Natural killer cell (primary cell): Measurements from ENCODE around the gene RFNG. TPM values are rescaled to one million over a fixed set of nuclear protein-coding genes. Genes with fewer than 3 reads are reported as not detected.

Experiments used
- ATAC-seq, 3 donors: fragments of 150-1000 bp in 2 of 3; fragments of 200-7000 bp in 1 of 3; cut with Tn5 transposase; 1 replicate in 1 of 3; 2 replicates in 2 of 3; pipeline ENCODE4 v1.10.0; 2021; ENCODE audit warnings: mild to moderate bottlenecking in 2 of 3, moderate library complexity in 2 of 3
- DNase-seq, 2 donors: peaks; one replicate each; pipeline versions ENCODE4 v3.0.0 to v3.0.0-alpha.2; 2013 to 2021; ENCODE audit warnings: mixed read lengths in 1 of 2
- H3K27ac ChIP-seq: one replicate; pipeline ENCODE4 v1.5.1; 2013; ENCODE audit warnings: mild to moderate bottlenecking, low read length
- H3K27me3 ChIP-seq: one replicate; pipeline ENCODE4 v1.6.1; 2013; ENCODE audit warnings: low read length; ENCODE audit not compliant: control insufficient read depth, insufficient read depth
- H3K36me3 ChIP-seq: one replicate; pipeline ENCODE4 v1.6.1; 2013; ENCODE audit warnings: low read length; ENCODE audit not compliant: control insufficient read depth, insufficient read depth
- H3K4me1 ChIP-seq: one replicate; pipeline ENCODE4 v1.6.1; 2013; ENCODE audit warnings: low read length; ENCODE audit not compliant: control insufficient read depth, insufficient read depth
- H3K4me3 ChIP-seq: one replicate; pipeline ENCODE4 v1.5.1; 2013; ENCODE audit warnings: low read length
- H3K9me3 ChIP-seq: one replicate; pipeline ENCODE4 v1.6.1; 2013; ENCODE audit warnings: low read length; ENCODE audit not compliant: control insufficient read depth, insufficient read depth
- H3K27ac Mint-ChIP-seq, 2 donors: one replicate each; pipeline ENCODE4 v1.8.0; 2022; ENCODE audit warnings: mild to moderate bottlenecking in 2 of 2, mixed read lengths in 2 of 2, moderate library complexity in 1 of 2
- H3K27me3 Mint-ChIP-seq, 2 donors: one replicate each; pipeline ENCODE4 v1.8.0; 2022; ENCODE audit warnings: low read depth in 2 of 2, mixed read lengths in 2 of 2
- H3K36me3 Mint-ChIP-seq: one replicate; pipeline ENCODE4 v1.8.0; 2022; ENCODE audit warnings: mixed read lengths
- H3K4me1 Mint-ChIP-seq, 2 donors: one replicate each; pipeline ENCODE4 v1.8.0; 2022; ENCODE audit warnings: mixed read lengths in 2 of 2
- H3K4me3 Mint-ChIP-seq: one replicate; pipeline ENCODE4 v1.8.0; 2022; ENCODE audit warnings: mild to moderate bottlenecking, moderate library complexity, mixed read lengths
- H3K9me3 Mint-ChIP-seq, 2 donors: one replicate each; pipeline ENCODE4 v1.8.0; 2022; ENCODE audit warnings: mixed read lengths in 2 of 2
- WGBS: methylation state at CpG from one replicate; pipeline ENCODE4 v1.1.7; 2013; ENCODE audit warnings: missing lambda C conversion rate; ENCODE audit not compliant: insufficient coverage; 5-methylcytosine and 5-hydroxymethylcytosine counted together
- intact Hi-C: fragments of 100-400 bp; cut with micrococcal nuclease; formaldehyde crosslinking; loops from one replicate; pipeline ENCODE4 v1.14.2; 2022
- total RNA-seq, 4 donors: library from RNA; stranded (reverse); fragments of 120-200 nt in 1 of 4; gene quantifications; one replicate each; pipeline versions ENCODE4 v1.2.3 to v1.2.4, GENCODE V29; 2013 to 2022
- TF ChIP-seq, protein P1 (sequence below): fragments of 200-600 bp; IDR thresholded peaks from one replicate; pipeline ENCODE4 v1.8.0; 2022; ENCODE audit warnings: antibody characterized with exemption

The RFNG gene
- total RNA-seq, 3 donors from 2014 or later (not counting 1 experiment from before 2014, with no cell fraction given) = 22.7 to 26.7 (median 23.2) TPM

DNA sequence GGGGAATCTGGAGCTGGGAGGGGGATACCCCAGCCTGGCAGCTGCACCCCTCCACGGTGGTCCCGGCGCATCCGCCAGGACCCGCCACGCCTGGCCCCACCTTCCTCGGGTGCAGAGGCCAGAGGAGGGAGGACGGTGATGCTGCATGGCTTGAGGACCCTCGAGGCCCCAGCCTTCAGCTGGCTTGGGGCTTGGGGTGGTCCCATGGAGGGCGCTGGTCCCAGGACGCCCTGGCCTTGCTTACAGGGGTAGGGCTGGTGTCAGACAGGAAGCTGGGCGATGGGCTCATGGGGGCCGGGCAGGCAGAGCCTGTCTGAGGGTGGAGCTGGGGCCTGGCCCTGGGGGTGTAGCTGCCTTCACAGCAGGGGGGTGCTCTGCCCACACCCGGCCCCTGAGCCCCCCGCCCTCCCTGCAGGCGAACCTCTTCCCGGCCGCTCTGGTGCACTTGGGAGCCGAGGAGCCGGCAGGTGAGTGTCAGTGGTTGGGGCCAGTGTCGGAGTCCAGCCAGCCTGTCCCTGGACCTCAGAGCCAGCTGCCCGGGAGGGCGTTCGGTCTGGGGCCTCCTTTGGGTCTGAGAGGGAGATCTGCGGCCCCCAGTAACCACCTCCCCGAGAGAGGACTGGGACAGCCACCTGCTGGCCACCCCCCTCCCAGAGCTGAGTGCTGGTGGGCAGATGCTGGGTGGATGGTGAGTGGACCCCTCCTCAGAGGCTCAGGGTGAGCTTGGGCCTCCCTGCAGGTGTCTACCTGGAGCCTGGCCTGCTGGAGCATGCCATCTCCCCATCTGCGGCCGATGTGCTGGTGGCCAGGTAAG lies 35.3 kb downstream of the RFNG start:
- no peak for ATAC-seq
- TF ChIP-seq, protein P1, sequence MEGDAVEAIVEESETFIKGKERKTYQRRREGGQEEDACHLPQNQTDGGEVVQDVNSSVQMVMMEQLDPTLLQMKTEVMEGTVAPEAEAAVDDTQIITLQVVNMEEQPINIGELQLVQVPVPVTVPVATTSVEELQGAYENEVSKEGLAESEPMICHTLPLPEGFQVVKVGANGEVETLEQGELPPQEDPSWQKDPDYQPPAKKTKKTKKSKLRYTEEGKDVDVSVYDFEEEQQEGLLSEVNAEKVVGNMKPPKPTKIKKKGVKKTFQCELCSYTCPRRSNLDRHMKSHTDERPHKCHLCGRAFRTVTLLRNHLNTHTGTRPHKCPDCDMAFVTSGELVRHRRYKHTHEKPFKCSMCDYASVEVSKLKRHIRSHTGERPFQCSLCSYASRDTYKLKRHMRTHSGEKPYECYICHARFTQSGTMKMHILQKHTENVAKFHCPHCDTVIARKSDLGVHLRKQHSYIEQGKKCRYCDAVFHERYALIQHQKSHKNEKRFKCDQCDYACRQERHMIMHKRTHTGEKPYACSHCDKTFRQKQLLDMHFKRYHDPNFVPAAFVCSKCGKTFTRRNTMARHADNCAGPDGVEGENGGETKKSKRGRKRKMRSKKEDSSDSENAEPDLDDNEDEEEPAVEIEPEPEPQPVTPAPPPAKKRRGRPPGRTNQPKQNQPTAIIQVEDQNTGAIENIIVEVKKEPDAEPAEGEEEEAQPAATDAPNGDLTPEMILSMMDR = no peak

DNA sequence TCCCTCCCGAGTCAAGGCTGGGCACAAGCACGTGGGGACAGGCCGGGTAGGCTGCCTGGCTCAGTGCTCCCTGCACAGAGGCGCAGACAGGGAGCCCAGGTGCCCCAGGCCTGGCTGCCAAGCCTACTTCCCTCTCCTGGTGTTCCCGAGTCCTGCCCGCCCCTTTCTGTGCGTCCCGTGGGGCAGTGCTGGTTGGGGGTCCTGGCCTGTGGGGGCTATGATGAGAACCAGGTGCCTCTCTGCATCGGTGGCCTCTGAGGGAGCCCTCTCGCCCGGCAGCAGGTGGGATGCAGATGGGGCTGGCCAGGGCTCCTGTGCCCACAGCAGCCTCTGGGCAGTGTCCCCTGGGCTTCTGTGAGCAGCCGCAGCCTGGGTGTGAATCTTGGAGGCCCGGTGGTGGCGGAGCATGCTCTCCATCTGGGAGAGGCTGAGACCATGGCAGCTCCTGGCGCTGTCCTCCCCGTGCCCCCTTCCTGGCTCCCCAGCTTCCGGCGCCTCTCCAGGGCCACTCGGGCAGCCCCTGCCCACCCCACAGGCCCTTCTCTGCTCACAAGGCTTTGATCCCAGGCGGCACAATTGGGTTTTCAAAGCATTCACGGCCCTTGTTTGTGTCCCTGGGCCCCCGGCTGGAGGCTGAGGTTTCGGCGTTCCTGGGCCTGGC lies 36.2 kb downstream of the RFNG start:
- H3K4me3 ChIP-seq = no peak overlapping the region
- H3K27ac ChIP-seq = no peak overlapping the region
- TF ChIP-seq, protein P1 = no peak
- Mint-ChIP-seq H3K27ac (no peak overlapping the region), H3K4me1 (peaks cover 0 to 4% of the 10 kb centered on the region in 2 donors), H3K27me3 (no peaks in the 10 kb centered on the region), H3K4me3 (no peak overlapping the region), H3K36me3 (no peaks in the 10 kb centered on the region), H3K9me3 (no peaks in the 10 kb centered on the region)
- 94% methylated on average over 24 of the region's 24 CpGs for WGBS
- intact Hi-C loops = no loop called here
- no peaks in the 10 kb centered on the region for H3K27me3 ChIP-seq
- H3K4me1 ChIP-seq = no peaks in the 10 kb centered on the region
- ATAC-seq = no peak
- no peaks in the 10 kb centered on the region for H3K36me3 ChIP-seq
- H3K9me3 ChIP-seq = no peaks in the 10 kb centered on the region
- no peak for DNase-seq

More for the DNA sequence above, 35.3 kb downstream of the RFNG start:
- Mint-ChIP-seq H3K27me3 (no peaks in the 10 kb centered on the region), H3K9me3 (no peaks in the 10 kb centered on the region), H3K4me3 (no peak overlapping the region), H3K4me1 (peaks cover 0 to 9% of the 10 kb centered on the region in 2 donors), H3K36me3 (no peaks in the 10 kb centered on the region), H3K27ac (no peak overlapping the region)
- intact Hi-C loops = no loop called here
- H3K27me3 ChIP-seq = no peaks in the 10 kb centered on the region
- DNase-seq = no peak
- H3K36me3 ChIP-seq = no peaks in the 10 kb centered on the region
- no peak overlapping the region for H3K4me3 ChIP-seq
- peaks cover 4% of the 10 kb centered on the region for H3K4me1 ChIP-seq
- no peaks in the 10 kb centered on the region for H3K9me3 ChIP-seq
- H3K27ac ChIP-seq = no peak overlapping the region
- WGBS = 88% methylated on average over 28 of the region's 28 CpGs

DNA sequence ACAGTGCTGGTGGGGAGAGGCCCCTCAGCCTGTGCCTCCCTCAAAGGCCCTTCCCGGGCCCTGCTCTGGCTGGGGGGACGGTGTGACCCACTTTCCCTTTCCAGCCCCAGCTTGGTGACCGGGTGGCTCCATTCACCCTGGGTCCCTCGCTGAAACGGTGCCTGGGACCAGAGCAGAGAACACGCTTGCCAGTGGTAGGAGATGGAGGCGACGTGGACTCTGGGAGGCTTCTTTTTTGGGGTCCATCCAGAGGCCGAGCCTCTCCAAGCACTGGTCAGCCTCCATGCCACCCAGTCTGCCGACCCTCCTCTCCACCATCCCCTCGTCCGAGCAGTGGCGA lies 36.7 kb downstream of the RFNG start:
- Histone ChIP-seq H3K27me3 (no peaks in the 10 kb centered on the region), H3K27ac (no peak overlapping the region), H3K4me1 (no peaks in the 10 kb centered on the region), H3K4me3 (no peak overlapping the region), H3K36me3 (no peaks in the 10 kb centered on the region), H3K9me3 (no peaks in the 10 kb centered on the region)
- intact Hi-C loops = no loop called here
- Mint-ChIP-seq H3K9me3 (no peaks in the 10 kb centered on the region), H3K27ac (no peak overlapping the region), H3K27me3 (no peaks in the 10 kb centered on the region), H3K4me3 (no peak overlapping the region), H3K4me1 (no peaks in the 10 kb centered on the region), H3K36me3 (no peaks in the 10 kb centered on the region)
- TF ChIP-seq, protein P1 = no peak
- no peak for DNase-seq
- ATAC-seq = no peak
- WGBS = 88% methylated on average over 13 of the region's 13 CpGs
